Stimulated activated naive CD8-positive, alpha-beta T cell treated with anti-CD3 and anti-CD28 coated beads, Interleukin-15, Interleukin-2, amounts not matched to agents 100 U/mL and 50 U/mL, for 24 hours (primary cell): ENCODE results near the gene NXPH4.
A peak's percentile ranks its signal among the peaks of the same experiment; 100 is the strongest.

Source experiments
- ATAC-seq: fragments of 150-1000 bp; cut with Tn5 transposase; one replicate; pipeline ENCODE4 v1.10.0; 2021
- DNase-seq: peaks from one replicate; pipeline ENCODE4 v3.0.0; 2021

NXPH4 gene

GRCh38 chr12:57219993-57220754, 3.6 kb downstream of the NXPH4 start:
- DNase-seq = no peak

GRCh38 chr12:57220770-57221168, 4.2 kb downstream of the NXPH4 start:
- ATAC-seq (no peak), DNase-seq (no peak)

More at GRCh38 chr12:57219993-57220754, 3.6 kb downstream of the NXPH4 start:
- no peak for ATAC-seq

- no peak for ATAC-seq
- no peak for DNase-seq
These were observed 4.7 kb downstream of the NXPH4 start for GRCh38 chr12:57221169-57221917.

GRCh38 chr12:57222286-57223190, 5.9 kb downstream of the NXPH4 start:
- ATAC-seq = no peak
- no peak for DNase-seq

- peak; percentile 70 for ATAC-seq
- no peak for DNase-seq
These were observed 6.9 kb downstream of the NXPH4 start for GRCh38 chr12:57223191-57224165.

GRCh38 chr12:57224278-57224972, 7.8 kb downstream of the NXPH4 start:
- ATAC-seq (no peak), DNase-seq (no peak)

GRCh38 chr12:57224973-57225679, 8.5 kb downstream of the NXPH4 start:
- ATAC-seq (peak; percentile 36), DNase-seq (peak; percentile 83)

- no peak for DNase-seq
- ATAC-seq = no peak
These were observed 9.2 kb downstream of the NXPH4 start for GRCh38 chr12:57225680-57226210.

GRCh38 chr12:57226588-57227314, 10.2 kb downstream of the NXPH4 start:
- ATAC-seq (no peak), DNase-seq (no peak)

GRCh38 chr12:57227315-57228115, 10.9 kb downstream of the NXPH4 start:
- no peak for ATAC-seq
- DNase-seq = no peak

GRCh38 chr12:57229046-57229633, 12.5 kb downstream of the NXPH4 start:
- peak; percentile 24 for ATAC-seq
- DNase-seq = no peak

GRCh38 chr12:57229634-57230380, 13.2 kb downstream of the NXPH4 start, which contains the start of gene SHMT2:
TSS of gene SHMT2 (plus strand) at chr12:57229711. CDS start at chr12:57229779, 68 bp downstream.
- peak; percentile 95 for DNase-seq
- ATAC-seq = peak; percentile 62

- DNase-seq (no peak), ATAC-seq (no peak)
These were observed 14.0 kb downstream of the NXPH4 start for GRCh38 chr12:57230381-57231155.

- DNase-seq = no peak
- ATAC-seq = no peak
These were observed 14.9 kb downstream of the NXPH4 start for GRCh38 chr12:57231276-57232021.

GRCh38 chr12:57232156-57232756, 15.7 kb downstream of the NXPH4 start:
- no peak for DNase-seq
- ATAC-seq = no peak
